PC-3 (cell line): Measurements from ENCODE around the gene ARHGAP5.

Source experiments
- CTCF ChIP-seq: fragments of 300-600 bp; sonication (generic); conservative IDR thresholded peaks from 2 replicates; pipeline ENCODE4 v1.5.1; 2017; ENCODE audit warnings: antibody characterized with exemption, low read depth, mild to moderate bottlenecking, low read length
- EZH2phosphoT487 ChIP-seq: fragments of 300-600 bp; sonication (generic); IDR thresholded peaks from 2 replicates; pipeline ENCODE4 v1.6.1; 2018; ENCODE audit warnings: mild to moderate bottlenecking, antibody characterized with exemption, low read length, borderline replicate concordance

GRCh38 chr14:32079264-32079663 is 2.2 kb downstream of the ARHGAP5 start:
- TF ChIP-seq EZH2phosphoT487 = no peak
- TF ChIP-seq CTCF = no peak
